HG03378 (cell line): ENCODE measurements around the gene RAB11FIP5.
"Not testable (repeated sequence)": the region's sequence is repeated elsewhere in the genome, so short reads cannot be mapped to it uniquely, and the experiment has no call there.

Experiments used
- ATAC-seq: cut with Tn5 transposase; IDR thresholded peaks from one replicate; pipeline ENCODE4 v1.9.1; 2021; ENCODE audit warnings: mild to moderate bottlenecking, moderate library complexity; ENCODE audit not compliant: unreplicated experiment

The RAB11FIP5 gene

DNA sequence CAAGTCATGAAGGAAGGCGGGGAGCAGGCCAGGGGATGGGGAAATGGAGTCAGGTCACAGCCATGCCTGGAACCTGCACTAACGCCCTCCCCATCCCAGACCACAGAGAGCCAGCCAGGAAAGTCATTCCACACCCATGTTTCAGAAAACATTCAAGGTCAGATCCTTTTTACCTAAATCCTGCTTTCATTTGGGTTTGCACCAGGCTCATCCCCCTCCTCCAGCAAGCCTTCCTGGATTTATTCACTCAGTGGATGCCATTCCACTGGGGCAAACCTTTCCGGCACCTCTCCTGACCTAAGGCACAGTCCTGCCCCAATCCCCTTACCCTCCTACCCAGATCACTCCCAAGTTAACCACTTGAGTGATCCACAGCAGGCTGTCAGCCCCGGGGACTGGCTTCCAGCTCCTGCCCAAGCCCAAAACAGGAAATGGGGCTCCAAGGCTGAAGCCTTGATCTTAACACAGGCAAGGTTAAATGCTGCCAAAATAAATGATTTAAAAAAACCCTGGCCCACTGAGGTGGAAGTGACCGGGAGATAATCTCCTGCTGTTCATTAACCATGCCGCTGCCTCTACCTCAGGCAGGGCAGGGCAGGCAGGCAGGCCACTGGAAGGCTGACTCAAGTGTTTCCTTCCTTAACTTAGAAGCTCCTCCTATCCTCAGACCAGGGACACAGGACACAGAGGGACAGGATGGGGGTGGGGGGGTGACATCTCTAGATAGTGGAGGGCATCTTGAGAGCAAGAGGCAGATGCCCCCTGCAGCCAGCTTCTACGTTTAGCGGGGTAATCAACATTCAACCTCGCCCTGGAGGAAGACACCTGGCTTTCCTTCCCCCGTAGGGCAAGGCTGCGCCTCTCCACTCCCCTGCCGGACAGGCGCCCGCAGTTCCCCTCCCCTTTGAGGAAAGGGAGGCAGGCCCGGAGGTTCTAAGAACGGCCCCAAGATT is 1.4 kb downstream of the RAB11FIP5 start:
- ATAC-seq = no peak

DNA sequence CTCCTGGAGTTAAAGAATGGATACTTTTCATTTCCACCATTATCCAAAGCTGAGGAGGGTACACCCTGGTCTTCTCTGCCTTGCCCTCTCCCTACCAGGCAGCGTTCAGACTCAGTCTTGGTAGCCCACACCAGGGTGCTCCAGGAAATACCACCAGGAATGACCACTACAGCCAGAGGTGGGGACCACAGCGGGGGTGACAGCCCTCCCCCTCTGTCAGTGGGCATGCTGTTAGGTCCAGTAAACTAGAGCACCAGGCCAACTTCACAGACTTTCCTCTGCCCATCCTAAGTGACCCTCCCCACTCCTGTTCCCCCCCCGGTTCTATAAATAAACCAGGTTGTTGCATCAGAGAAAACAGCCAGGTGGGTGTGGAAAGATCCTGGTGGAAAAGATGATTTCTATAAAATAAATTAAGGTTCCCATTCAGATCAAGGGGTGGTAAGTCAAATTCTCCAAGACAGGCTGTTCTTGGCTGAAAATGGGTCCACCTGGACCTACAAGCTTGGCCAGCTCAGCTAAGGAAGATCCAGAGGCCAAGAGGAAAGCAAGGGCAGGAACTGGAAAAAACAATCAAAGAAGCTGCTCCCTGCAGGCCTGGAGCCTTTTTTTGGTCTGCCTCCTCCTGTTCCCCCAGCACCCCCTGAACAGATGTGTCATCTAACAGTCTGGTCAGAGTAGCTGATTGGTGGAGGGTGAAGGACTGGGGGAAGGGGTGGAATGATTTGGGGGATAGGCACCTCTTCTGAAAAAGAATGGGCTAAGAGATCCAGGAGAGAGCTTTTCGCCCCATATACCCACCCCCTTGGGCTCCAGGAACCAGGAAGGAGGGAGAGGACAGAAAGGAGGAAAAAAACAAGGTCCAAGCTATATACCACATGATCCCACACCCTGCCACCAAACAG is 2.3 kb downstream of the RAB11FIP5 start:
- no peak for ATAC-seq

DNA sequence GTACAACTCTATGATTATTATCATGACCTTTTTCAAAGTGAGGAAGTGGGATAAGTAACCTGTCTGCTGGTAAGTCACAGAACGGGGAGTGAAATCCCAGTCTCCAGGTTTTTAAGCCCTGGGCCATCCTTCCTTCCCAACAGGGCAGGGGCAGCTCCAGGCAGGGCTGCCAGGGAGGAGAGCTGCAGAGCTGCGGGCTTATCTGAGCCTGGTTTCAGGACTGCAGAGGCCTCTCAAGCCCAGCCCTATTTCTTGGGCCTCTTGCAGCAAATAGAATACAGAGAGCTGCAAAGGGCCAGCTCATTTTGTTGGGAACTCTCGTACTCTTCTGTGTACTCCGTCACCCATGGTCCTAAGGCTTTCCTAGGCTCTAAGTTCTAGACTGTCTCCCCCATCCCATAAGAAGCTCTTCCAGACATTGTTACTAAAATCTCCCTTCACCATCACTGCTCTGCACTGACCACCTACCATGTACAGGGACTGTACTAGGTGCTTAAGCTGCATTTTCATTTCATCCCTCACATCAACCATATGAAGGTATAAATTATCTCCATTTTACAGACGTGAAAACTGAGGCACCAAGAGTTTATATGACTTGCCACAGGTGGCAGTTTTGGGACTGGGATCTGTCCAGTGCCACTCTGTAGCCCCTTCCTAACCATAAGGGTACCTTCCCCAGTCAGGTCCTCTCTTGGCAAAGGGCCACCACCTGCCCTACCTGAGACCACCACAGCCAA is 3.1 kb downstream of the RAB11FIP5 start:
- no peak for ATAC-seq

DNA sequence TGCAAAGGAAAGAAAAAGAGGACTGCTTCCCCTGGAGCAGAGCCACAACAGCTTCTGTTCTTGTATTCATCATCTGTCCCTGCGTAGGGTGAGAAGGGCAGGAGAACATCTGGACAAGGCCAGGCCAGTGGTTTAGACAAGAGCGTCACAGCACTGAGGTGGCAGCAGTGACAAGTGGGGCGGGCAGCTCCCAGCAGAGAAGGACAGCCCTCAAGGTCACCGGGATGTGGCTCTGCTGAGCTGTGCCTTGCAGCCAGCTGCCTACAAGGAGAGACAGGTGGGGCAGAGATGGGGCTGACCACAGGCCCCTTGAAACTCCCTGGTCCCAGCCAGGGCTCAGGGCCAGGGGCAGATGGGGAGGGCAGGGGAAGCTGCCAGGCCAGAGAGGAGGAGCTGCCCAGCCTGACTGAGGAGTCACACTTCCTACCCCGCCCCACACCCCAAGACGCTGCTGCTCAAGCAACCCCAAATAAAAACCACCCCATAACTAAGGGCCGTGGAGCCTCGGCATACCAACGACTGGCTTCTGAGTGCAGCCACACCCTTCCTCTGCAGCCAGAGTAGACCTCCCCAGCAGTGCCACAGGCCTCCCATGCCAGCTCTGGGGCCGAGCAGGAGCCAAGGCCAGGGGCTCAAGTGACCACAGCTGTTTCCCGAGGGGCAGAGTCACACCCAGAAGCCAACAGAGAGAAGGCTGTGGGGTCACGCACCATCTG is 5.4 kb downstream of the RAB11FIP5 start:
- no peak for ATAC-seq

DNA sequence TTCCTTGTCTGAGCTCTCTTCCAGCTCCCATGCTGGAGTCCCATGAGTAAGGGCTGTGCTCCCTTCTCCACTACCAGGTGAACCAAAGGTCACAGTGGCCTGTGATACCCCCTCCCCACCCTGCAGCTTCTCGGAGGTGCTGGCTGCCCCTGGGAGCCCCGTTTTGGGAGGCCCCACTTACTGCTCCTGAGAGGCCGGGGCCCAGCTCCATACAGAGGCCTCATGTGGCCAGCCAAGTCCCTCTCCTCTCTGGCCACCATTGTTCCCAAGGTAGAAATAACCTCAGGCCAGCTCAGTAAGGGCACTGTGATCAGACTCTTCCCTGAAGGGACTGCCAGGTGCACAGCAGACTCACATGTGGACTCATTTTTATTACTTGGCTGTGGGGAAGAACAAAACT is 6.0 kb downstream of the RAB11FIP5 start:
- no peak for ATAC-seq

DNA sequence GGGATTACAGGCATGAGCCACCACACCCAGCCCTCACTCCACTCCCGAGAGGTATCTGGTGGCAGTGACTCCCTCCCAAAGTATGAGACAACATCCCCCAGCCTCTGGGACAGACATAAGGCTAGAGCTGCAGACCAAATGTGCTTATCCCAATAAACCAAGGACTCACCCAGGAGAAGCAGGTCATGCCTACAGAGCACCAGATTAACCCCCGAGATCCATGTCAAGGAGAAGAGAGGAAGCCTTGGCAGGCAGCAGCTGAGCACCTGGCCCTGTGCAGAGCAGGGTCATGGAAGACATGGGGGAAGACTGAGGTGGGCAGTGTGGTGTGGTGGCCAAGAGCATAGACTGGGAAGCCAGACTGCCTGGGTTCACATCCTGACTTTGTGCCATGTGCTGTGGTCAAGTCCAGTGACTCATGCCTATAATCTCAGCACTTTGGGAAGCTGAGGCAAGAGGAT is 7.2 kb downstream of the RAB11FIP5 start:
- ATAC-seq = no peak

DNA sequence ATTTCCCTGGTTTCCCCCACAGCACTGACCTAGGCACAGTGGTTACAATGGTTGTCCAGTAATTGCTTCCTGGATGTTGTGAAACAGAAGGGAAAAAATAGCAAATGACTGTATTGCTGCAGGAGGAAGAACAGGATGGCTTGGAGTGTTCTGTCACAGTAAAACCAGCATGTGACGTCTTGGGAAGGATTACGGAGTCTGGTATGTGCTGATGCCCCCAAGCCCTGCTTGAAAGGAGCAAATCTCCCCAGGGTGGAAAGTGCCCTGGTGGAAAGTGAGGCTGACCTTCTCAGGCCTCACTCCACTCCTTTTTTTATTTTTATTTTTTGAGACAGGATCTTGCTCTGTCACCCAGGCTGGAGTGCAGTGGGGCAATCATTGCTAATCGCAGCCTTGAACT is 7.8 kb downstream of the RAB11FIP5 start:
- ATAC-seq = no peak

DNA sequence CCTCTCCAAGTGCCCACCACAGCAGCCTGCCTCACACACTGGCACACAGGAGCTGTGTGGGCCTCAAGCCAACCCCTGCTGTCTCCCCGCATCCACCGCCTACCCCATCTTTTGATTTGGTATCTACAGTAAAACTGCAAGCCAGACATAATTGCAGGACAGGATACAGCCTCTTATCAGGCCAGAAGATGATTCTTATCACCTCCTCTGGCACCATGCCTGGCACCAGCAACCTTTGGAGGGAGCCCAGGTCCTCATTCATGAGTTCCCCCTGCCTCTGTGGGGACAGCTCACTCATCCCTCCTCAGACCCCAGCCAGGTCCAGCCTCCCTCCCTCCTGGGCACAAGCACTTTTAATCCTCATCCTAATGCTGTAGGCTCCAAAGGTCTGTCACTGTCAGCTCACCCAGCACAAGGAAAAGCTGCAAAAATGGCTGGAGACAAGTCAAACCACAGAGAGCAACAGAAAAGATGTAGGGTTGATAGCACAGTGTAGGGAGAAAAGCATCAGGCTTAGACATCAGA is 9.7 kb downstream of the RAB11FIP5 start:
- ATAC-seq = no peak

DNA sequence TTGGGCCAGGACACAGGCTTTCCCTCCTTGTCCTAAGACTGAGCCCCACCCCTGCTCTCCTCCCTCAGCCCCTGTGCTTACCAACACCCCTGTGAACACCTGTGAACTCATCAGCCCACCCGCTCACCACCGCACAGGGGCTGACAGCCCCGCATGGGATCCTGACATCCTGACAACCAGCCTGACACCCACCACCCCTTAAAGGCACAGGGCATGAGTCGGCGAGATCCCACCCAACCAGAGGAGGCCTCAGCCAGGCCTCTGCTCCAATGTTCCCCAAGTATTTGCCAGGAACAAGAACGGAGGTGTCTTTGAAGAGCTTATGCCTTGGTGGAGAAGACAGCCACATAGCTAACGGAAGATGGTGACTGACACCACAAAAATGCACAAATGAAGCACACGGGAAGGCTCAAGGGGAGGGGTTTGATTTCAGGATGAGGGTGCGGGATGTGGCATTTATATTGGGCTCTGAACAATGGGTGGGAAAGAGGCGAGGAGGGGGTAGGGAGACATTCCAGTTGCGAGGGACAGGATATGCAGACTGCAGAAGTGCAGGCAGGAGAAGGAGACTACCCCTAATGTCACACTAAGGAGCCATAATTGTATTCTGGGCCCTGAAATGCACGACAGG is 11.0 kb downstream of the RAB11FIP5 start:
- no peak for ATAC-seq

DNA sequence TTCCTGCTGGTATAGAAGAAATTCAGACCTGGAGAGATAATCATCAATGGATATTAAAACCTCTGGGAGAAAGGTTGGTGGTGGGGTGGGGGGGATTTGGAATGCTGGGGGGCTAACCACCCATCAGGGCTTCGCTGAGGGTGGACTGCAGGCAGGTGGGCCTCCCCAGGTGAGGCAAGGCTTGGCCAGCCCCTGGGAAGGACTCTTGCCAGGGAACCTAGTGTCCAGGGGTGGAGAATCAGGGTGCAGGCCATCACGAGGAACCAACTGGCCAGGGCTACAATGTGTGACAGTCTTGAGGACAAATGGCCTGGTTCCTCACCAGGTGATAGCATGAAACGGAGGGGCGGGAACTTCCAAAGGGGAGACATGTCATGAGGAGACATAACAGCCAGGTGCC is 11.8 kb downstream of the RAB11FIP5 start:
- ATAC-seq = no peak

DNA sequence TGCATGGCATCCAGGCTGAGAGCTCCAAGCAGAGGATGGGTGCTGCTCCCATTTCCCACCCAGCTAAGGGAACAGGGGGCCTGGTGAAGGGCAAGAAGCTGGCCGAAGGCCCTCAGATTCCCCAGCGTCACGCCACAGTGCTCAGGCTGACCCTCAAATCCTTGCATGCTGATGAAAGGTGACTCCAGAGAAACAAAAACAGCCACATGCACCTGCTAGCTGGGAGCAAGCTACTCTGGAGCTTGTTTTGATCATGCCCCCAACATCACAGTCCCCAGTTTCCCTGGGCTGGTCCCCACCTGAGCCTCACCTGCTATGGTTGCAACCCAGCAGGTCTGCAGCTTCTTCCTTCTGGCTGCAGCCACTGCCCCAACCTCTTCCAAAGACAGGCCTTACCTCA is 13.3 kb downstream of the RAB11FIP5 start:
- no peak for ATAC-seq

DNA sequence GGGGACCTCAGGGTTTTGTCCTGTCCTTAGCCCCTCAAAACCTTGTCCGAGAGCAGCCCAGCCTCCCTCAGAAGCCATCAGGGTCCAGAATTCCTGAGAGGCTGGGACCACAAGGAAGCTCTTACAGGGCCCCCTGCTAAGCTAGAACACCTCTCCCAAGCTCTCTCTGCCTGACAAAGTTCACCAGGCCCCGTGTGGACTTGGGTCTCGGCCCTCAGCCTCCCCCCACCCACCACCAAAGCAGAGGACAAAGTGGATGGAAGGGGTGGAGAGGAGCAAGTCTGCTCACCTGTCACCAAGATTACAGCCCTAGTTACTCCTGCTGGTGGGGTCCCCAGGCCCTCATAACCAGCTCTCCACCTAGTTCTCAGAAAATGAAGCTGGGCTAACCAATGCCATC is 16.8 kb downstream of the RAB11FIP5 start:
- no peak for ATAC-seq

DNA sequence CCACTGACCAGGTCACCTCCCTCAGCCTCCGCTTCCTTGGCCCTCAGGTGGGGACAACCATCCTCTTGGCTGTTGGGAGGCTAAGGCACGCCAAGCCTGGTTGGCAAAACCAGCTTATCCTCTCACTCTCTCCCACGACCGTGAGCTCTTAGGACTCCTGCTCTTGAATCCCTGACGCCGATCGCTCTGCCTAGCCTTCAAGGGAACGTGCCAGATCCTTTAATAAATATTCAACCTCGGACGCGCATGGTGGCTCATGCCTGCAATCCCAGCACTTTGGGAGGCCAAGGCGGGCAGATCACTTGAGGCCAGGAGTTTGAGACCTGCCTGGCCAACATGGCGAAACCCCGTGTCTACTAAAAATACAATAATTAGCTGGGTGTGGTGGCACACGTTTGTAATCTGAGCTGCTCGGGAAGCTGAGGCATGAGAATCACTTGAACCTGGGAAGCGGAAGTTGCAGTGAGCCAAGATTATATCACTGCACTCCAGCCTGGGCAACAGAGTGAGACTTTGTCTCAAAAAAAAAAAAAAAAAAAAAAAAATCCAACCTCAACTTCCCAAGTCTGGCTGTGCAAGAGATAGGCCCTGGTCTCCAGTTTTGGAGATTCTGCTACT is 19.0 kb downstream of the RAB11FIP5 start:
- ATAC-seq = not testable (repeated sequence)

DNA sequence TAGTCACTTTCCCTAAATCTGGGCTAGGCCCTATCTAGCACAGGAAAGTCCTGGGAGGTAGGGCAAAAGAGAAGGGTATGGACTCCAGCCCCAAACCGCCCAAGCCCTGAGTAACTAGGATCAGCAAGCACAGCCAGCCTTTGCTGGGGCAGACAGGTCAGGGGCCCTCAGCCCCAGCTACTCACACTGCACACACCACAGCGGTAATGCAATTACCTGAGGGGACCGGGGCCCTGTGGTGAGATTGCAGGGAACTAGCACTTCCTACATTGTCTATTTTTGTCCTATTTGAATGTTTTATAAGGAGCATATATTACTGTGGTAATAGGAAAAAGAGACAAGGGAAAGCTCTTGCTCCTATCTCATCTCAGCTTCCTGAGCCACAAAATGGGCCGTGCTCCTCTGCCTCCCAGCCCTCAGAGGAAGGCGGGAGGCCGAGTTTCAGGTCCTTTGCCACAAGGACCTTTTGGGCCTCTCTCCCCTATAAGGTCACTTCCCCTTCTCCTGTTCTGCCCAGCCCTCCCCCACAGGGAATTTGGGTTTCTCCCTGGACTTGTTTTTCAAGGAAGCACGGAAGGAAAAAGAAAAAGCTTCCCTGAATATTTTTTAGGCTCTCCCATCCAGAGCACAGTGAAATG is 20.5 kb downstream of the RAB11FIP5 start:
- ATAC-seq = no peak

DNA sequence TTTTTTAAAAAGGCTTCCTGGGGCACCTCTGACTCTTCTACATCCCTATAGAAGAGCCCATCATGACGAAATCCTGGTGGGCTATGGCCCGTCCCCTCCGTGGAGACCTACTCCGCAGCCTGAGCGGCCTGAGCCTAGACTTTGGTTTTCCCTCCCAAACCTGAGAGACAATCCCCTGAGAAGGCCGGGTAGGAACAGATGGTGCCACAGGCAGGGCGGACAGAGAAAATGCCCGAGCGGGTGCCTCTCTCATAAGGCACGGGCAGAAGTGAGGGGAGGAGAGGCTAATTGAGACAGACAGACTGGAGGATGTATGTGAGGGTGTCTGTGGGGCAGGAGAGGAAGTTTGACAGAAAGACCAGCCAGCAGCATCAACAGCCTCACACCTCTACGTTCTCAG is 21.1 kb downstream of the RAB11FIP5 start:
- no peak for ATAC-seq

DNA sequence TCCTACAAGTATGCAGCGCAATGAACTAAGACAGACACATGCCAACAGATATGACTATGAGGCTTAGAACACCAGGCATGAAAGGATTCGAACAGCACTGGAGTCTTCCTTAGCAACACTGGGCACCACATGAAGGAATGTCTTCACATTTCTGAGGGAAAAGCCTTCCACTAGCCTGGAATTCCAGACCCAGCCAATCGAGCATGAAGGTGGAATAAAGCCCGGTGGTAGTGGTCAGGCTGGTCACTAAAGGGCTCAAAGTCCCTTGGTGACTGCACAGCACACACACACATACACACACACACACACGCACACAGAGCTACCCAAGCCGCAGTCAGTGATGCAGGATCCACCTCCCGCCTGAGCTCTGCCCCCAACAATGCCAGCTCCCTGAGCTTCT is 21.6 kb downstream of the RAB11FIP5 start:
- no peak for ATAC-seq

DNA sequence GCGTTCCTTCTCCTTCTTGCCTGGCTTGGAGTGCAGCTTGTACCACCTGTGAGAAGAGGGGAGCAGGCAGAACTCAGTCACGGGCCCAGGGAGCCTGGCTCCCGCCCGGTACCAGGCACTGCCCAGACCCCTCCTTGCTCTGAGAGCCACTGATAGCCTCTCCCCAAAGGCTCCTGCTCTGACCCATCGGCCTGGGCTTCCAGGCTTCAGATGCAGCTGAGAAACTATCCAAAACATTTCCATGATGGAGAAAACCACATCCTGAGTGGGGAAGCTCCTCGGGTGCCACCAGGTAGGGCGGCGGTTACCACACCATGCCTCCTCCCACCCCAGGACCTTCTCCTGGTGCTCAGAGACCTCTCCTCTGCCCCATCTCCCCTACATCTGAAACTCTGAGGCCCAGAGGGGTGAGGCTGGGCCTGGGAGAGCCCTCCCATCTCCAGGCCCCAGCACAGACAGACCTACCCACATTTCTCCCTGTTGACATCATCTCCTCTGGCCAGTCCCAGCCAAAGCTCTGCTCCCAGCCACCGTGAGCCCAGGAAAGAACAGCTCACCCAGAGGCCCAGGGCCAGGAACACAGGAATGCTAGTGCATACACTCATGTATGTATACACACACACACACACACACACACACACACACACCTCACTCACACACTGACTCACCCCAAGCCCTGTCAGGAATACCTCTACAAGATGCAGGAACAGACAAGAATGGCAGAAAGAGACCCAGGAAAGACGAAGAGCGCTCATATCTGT is 23.3 kb downstream of the RAB11FIP5 start:
- no peak for ATAC-seq

DNA sequence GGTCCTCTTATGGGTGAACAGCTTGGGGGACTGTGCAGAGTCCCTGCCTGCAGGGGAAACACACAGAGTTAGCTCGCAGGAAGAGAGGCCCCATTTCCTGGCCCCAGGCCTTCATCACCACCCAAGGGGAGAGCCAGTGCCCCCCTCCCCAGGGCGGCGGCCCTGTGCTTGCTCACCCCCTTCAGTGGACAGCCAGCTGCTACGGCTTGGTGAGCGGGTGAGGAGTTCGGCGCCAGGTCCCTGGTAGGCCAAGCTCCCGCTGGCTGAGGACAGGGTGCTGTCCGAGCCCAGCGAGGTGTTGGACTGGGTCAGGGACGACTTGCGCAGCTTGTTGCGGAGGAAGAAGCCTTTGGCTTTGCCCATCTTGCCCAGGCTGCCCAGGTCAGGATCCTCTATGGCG is 24.0 kb downstream of the RAB11FIP5 start:
- ATAC-seq = no peak
